IPS DF 6.9 (cell line): ENCODE data around the gene WNT5B.

Experiments used
- DNase-seq: peaks from one replicate; pipeline ENCODE4 v3.0.0-alpha.2; 2013; ENCODE audit warnings: low read depth, low spot score
- H3K27ac ChIP-seq: one replicate; pipeline ENCODE4 v1.5.1; 2013; ENCODE audit warnings: low read length, control low read depth
- H3K27me3 ChIP-seq: 2 replicates; pipeline ENCODE4 v1.6.1; 2013; ENCODE audit warnings: mild to moderate bottlenecking, low read length; ENCODE audit not compliant: control insufficient read depth, insufficient read depth
- H3K36me3 ChIP-seq: 2 replicates; pipeline ENCODE4 v1.6.1; 2013; ENCODE audit warnings: low read length; ENCODE audit not compliant: control insufficient read depth, insufficient read depth
- H3K4me1 ChIP-seq: 2 replicates; pipeline ENCODE4 v1.6.1; 2013; ENCODE audit warnings: low read length; ENCODE audit not compliant: control insufficient read depth, insufficient read depth
- H3K4me3 ChIP-seq: 2 replicates; pipeline ENCODE4 v1.5.1; 2013; ENCODE audit warnings: mild to moderate bottlenecking, low read length
- H3K9me3 ChIP-seq: 2 replicates; pipeline ENCODE4 v1.6.1; 2013; ENCODE audit warnings: low read length, inconsistent platforms; ENCODE audit not compliant: control insufficient read depth, insufficient read depth
- WGBS: extraction: QIAGEN DNeasy Blood & Tissue Kit; methylation state at CpG from one replicate; pipeline ENCODE4 v1.1.7; 2013; ENCODE audit warnings: mixed read lengths, missing lambda C conversion rate; ENCODE audit not compliant: insufficient read length, insufficient coverage; 5-methylcytosine and 5-hydroxymethylcytosine counted together

WNT5B gene

GRCh38 chr12:1665366-1665765 lies 36.3 kb downstream of the WNT5B start:
- Histone ChIP-seq H3K4me3 (no peak overlapping the region), H3K4me1 (no peaks in the 10 kb centered on the region), H3K9me3 (no peaks in the 10 kb centered on the region), H3K27ac (no peak overlapping the region), H3K27me3 (peaks cover 2% of the 10 kb centered on the region; the same call in 1 of the 2 replicates), H3K36me3 (no peaks in the 10 kb centered on the region)
- no peak for DNase-seq
- no CpG with 5 or more reads among the region's 2 CpGs for WGBS

DNA sequence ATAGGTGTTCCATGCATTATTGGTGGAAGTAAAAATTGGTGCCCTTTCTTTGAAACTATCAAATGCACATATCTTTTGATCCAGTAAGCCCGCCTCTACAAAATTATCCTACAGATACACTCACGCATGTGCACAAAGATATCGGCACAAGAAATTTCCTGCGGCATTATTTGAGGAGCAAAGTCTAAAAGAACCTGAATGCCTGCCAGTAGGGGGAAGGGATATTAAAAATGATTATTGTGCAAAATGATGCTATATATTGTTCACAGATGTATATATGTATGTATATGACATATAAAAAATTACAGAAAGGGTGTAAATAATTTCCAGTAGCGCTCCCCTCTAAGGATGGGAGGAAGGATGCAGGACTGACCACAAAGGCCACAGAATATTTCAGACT lies 37.2 kb downstream of the WNT5B start:
- Histone ChIP-seq H3K9me3 (no peaks in the 10 kb centered on the region), H3K4me3 (no peak overlapping the region), H3K4me1 (no peaks in the 10 kb centered on the region), H3K36me3 (no peaks in the 10 kb centered on the region), H3K27me3 (no peaks in the 10 kb centered on the region; the same call in 1 of the 2 replicates), H3K27ac (no peak overlapping the region)
- no peak for DNase-seq
- WGBS, result no CpG with 5 or more reads among the region's 5 CpGs

GRCh38 chr12:1666685-1667162 lies 37.7 kb downstream of the WNT5B start:
- no peak for DNase-seq
- no peaks in the 10 kb centered on the region for H3K4me1 ChIP-seq
- H3K9me3 ChIP-seq, result no peaks in the 10 kb centered on the region
- H3K36me3 ChIP-seq, result no peaks in the 10 kb centered on the region
- H3K27me3 ChIP-seq, result no peaks in the 10 kb centered on the region; the same call in 1 of the 2 replicates
- H3K27ac ChIP-seq, result no peak overlapping the region
- H3K4me3 ChIP-seq, result no peak overlapping the region
- no CpG with 5 or more reads among the region's 2 CpGs for WGBS

DNA sequence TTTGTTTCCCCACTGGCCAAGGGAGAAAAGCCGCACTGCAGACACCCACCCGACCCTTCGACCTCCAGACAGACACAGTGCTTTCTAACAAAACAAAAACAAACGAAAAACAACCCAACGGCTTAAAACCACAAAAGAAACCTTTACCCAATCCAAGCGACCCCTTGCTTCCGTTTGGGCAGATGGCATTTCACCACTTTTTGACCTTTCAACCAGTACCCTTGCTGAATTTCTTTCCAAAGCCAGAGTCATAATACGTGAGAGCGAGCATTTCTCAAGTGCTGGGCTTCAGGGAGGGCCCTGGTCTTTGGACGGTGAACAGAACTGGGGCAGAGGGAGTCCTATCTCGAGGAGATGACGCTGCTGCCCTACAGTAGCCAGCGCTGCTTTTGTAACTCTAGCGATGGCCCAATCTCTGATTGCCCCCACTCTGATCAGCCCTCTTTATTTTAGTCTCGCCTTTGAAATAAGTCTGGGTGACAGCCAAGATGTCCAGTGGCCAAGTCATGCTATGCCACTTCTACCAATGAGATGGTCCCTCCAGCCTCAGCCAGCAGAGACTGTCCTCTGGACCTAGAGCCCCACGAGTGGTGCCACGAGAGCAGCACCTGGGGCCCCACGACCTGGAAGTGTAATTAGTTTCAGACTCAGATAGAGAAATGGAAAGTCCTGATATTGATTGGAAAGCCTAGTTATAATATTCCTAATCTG lies 40.0 kb downstream of the WNT5B start:
- H3K9me3 ChIP-seq, result no peaks in the 10 kb centered on the region
- H3K36me3 ChIP-seq, result no peaks in the 10 kb centered on the region
- no peaks in the 10 kb centered on the region for H3K27me3 ChIP-seq
- no peak overlapping the region for H3K4me3 ChIP-seq
- H3K27ac ChIP-seq, result no peak overlapping the region
- 100% methylated on average over 2 of the region's 18 CpGs for WGBS
- H3K4me1 ChIP-seq, result no peaks in the 10 kb centered on the region
- DNase-seq, result no peak

DNA sequence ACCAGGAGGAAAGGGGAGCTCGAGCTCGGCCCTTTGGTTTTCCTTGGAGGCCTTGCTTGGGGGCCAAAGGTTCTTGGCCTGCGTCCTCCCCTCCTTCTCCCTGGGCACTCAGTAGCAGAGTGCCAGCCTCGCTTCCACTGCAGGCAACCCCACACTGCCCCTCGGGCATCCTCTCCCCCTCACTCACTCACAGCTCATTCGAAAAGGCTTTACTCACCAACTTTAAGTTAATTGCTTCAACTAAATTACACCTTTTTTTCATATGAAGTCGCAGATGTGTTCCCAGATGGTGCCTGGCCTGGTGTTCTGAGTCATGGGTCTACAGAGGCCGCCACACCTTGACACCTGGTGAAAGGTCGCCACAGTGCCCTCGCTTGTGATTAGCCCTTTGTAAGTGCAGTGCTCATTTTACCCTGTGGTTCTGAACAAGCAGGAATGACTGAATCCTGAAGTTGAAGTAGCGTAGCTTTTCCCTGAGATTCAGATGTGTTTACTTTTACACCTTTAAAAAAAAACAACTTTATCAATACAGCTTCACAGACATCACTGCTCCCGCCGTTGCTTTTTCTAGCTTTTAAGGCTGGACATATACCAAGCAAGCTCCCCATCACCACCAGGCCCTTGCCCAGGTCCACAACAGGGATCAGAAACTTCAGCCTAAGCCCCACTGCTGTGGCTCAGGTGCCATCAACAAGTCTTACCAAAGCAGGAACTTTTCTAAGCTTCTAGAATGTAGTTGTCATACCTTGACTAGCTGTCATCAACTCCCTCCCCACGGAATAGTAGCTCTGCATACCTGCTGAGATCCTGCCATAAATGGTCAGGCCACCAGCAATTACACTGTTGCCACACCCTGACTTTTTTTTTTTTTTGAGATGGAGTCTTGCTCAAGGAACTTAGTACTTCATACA lies 41.6 kb downstream of the WNT5B start:
- H3K9me3 ChIP-seq, result no peaks in the 10 kb centered on the region
- H3K4me1 ChIP-seq, result no peaks in the 10 kb centered on the region
- no peak overlapping the region for H3K27ac ChIP-seq
- no peaks in the 10 kb centered on the region for H3K36me3 ChIP-seq
- no peak for DNase-seq
- no CpG with 5 or more reads among the region's 14 CpGs for WGBS
- no peak overlapping the region for H3K4me3 ChIP-seq
- no peaks in the 10 kb centered on the region for H3K27me3 ChIP-seq

DNA sequence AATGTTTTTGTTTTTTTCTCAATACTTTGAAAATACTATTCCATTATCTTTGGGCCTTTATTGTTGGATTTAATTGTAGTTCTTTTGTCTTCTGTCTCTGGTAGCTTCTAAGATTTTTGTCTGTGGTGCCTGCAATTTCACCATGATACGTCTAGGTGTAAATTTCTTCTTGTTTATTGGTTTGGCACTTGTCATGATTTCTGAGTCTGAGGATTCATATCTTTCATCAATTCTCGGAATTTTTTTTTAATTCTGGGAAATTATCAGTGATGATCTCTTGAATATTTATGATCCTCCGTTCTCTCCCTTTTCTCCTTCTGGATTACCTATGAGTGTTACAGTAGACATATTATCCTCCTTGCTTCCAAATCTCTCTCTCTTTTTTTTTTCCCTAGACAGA lies 47.0 kb downstream of the WNT5B start:
- WGBS, result no CpG with 5 or more reads among the region's 3 CpGs
- H3K27me3 ChIP-seq, result no peaks in the 10 kb centered on the region
- DNase-seq, result no peak
- no peak overlapping the region for H3K4me3 ChIP-seq
- H3K4me1 ChIP-seq, result no peaks in the 10 kb centered on the region
- H3K9me3 ChIP-seq, result no peaks in the 10 kb centered on the region
- no peak overlapping the region for H3K27ac ChIP-seq
- H3K36me3 ChIP-seq, result no peaks in the 10 kb centered on the region

DNA sequence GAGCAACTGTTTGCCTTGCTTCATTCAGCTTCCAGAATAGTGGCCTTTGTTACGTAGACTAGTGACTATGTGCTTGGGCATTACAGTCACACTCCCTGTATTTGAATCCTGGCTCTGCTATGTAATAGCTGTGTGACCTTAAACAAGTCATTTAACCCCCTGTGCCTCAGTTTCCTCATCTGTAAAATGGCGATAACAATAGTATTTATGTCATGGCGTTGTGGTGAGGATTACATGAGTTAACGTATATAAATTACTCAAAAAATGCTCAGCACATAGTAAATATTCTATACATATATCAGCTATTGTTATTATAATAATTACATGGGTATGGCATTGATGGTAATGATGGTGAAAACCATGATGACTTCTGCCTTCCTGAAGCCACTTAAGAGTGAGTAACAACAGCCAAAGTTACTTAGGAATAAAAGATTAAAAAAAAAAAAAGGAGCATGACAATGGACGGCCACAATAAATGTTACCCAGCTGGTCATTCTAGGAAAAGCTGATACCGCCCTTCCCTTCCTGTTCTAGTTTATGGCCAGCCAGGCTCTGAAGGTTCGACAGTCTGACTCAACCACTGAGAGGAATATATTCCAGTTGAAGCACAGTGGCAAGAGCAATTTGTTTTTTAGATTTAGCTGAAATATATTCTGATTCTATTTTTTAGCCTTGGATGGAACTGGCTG lies 51.9 kb downstream of the WNT5B start:
- no peaks in the 10 kb centered on the region for H3K27me3 ChIP-seq
- DNase-seq, result no peak
- H3K9me3 ChIP-seq, result no peaks in the 10 kb centered on the region
- H3K4me1 ChIP-seq, result no peaks in the 10 kb centered on the region
- no CpG with 5 or more reads among the region's 7 CpGs for WGBS
- no peak overlapping the region for H3K27ac ChIP-seq
- no peaks in the 10 kb centered on the region for H3K36me3 ChIP-seq
- no peak overlapping the region for H3K4me3 ChIP-seq

GRCh38 chr12:1681493-1681807 lies 52.4 kb downstream of the WNT5B start:
- no peak for DNase-seq

DNA sequence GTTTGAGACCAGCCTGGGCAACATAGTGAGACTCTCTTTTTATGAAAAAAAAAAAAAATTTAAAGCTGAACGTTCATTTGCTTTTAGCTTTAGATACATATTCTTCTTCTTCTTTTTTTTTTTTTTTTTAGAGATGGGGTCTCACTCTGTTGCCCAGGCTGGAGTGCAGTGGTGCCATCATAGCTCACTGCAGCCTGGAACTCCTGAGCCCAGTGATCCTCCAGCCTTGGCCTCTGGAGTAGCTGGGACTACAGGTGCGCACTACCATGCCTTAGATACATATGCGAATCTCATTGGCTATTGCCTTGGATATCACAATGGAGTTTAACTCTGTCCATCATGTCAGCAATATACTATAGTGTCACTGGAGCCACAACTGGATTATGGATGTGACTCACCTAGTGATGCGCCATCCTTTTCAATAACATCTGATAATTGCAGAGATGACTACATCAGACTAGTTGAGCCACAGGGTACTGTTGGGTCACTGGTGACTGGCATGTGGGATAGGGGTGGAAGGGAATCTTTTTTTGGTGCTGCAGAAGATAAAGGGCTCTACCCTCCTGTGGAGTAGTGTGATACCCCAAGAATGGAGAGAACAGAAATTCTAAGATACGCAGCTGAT lies 59.2 kb downstream of the WNT5B start:
- no CpG with 5 or more reads among the region's 5 CpGs for whole genome bisulfite sequencing
- Histone ChIP-seq H3K27me3 (no peaks in the 10 kb centered on the region), H3K36me3 (no peaks in the 10 kb centered on the region), H3K27ac (no peak overlapping the region), H3K9me3 (no peaks in the 10 kb centered on the region), H3K4me3 (no peak overlapping the region), H3K4me1 (no peaks in the 10 kb centered on the region)
- DNase-seq, result no peak

More at GRCh38 chr12:1681493-1681807, 52.4 kb downstream of the WNT5B start:
- H3K27me3 ChIP-seq, result no peaks in the 10 kb centered on the region
- WGBS, result no CpG with 5 or more reads among the region's 2 CpGs
- no peaks in the 10 kb centered on the region for H3K4me1 ChIP-seq
- H3K9me3 ChIP-seq, result no peaks in the 10 kb centered on the region
- H3K27ac ChIP-seq, result no peak overlapping the region
- no peak overlapping the region for H3K4me3 ChIP-seq
- H3K36me3 ChIP-seq, result no peaks in the 10 kb centered on the region

DNA sequence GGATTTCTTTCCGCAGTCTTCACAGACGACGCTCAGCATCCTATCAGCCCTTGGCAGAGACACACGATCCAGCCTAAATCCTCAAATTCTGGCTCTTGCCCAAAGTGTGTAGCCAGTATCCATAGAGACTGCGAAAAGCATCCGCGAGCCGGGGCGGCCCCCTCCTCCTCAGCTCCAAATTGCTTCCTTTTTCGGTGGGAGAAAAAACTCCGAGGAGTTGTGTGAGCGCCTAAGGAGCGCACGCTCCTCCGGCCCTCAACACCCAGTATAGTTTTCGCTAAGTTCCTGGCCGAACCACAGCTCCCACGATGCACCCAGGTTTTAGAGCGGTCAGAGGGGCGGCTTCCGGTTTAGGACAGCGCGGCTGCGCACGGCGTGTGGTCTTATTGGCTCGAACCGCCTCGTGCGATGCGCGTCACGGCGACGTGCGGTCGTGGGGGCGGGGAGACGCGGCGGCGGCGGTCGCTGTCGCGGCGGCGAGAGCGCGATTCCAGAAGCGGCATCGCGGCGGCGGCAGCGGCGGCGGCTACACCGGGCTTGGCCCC lies 61.6 kb downstream of the WNT5B start, which contains the start of gene ADIPOR2:
TSS of gene ADIPOR2 (plus strand) at position 493 of the 545 bp plus-strand sequence. CDS start 63,274 bp downstream, outside the sequence.
- H3K27ac ChIP-seq, result no peak within 1 kb of the TSS
- peak; percentile 94 for DNase-seq
- H3K27me3 ChIP-seq, result no peaks in the 10 kb centered on the region
- no CpG with 5 or more reads among the region's 59 CpGs for WGBS
- peak within 1 kb of the TSS; percentile 58; the same call in 1 of the 2 replicates for H3K4me3 ChIP-seq
- H3K4me1 ChIP-seq, result no peaks in the 10 kb centered on the region
- H3K36me3 ChIP-seq, result no peaks in the 10 kb centered on the region
- H3K9me3 ChIP-seq, result no peaks in the 10 kb centered on the region
